ENCODE measurements around the gene CDK18.

DNA sequence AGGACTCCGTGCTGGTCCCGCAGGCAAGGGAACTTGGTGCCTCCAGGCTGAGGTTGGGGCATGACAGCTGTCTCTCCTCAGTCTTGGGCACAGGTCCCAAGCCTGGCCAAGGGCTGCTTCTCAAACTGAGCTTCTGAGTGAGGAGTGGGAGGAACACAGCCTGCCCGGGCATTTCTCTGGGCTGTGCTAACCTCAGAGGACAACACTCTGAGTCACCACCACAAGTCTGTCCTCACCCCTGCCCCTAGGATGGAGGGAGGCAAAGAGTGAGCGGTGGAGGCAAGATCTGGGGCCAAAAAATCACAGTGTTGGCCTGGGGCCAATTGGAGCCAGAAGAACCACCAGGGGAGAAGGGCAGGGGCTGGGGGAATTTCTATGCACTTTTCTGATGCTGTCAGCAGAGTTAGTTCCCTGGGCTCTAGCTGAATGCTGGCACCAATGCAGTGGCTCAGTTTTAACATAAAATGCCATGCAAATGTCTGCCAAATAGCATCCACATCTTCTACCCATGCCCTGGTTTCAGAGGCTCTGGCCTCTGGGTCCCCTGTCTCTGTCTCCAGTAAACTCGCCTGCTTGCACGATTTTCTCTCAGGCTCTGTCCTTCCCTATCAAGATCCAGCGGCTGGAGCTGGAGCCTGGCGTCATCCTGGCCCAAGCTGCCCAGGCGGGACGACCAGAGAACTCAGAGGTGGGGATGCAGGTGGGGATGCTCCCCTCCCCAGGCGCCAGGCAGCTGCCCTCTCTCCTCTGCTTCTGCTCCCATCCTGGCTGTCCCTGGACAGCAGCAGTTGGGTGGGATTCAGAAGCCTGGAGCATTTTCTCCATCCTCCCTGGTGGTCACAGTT lies 11.0 kb upstream of the CDK18 start:
- TF ChIP-seq, protein P1, sequence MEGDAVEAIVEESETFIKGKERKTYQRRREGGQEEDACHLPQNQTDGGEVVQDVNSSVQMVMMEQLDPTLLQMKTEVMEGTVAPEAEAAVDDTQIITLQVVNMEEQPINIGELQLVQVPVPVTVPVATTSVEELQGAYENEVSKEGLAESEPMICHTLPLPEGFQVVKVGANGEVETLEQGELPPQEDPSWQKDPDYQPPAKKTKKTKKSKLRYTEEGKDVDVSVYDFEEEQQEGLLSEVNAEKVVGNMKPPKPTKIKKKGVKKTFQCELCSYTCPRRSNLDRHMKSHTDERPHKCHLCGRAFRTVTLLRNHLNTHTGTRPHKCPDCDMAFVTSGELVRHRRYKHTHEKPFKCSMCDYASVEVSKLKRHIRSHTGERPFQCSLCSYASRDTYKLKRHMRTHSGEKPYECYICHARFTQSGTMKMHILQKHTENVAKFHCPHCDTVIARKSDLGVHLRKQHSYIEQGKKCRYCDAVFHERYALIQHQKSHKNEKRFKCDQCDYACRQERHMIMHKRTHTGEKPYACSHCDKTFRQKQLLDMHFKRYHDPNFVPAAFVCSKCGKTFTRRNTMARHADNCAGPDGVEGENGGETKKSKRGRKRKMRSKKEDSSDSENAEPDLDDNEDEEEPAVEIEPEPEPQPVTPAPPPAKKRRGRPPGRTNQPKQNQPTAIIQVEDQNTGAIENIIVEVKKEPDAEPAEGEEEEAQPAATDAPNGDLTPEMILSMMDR (conservative IDR thresholded peaks at IDR 0.05; ENCODE audit: low read depth, low read length): no peak
- no peak for TF ChIP-seq EZH2 (IDR thresholded peaks at IDR 0.05; ENCODE audit: borderline replicate concordance, low read depth, low read length, poor library complexity, severe bottlenecking)
